ENCODE results near the gene ASAP3. TPM values are rescaled to one million over a fixed set of nuclear protein-coding genes. Genes with fewer than 3 reads are reported as not detected.

Gene ASAP3
- total and polyA plus RNA-seq, 9 of the 15 experiments (the other 6 are each of a cell fraction or from before 2014, with no cell fraction given) = 1.7 to 31.2 (median 17.4) TPM

DNA sequence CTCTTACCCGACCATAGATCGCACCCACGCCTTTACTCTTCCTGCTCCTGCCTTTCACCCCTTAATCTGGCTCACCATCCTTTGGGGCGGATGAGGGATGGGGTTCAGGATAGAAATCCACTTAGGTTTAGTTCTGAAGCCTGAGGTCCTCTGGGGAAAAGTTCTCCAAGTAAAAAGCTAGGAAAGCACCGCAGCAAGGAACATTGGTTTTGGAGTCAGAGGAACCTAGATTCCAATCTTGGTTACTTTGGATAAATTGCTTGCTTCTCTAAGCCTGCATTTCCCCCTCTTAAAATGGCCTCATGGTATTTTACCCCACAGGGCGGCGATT, 988 bp upstream of the ASAP3 start (continued):
- TF ChIP-seq TCFL5 (CRISPR knock-in tag; conservative IDR thresholded peaks at IDR 0.05) (no peak), MEF2D (tag; conservative IDR thresholded peaks at IDR 0.05; ENCODE audit: low read depth) (0 out of 2 replicates have a peak, but pooled peaks have one; percentile 27), NR4A1 (CRISPR knock-in tag; IDR thresholded peaks at IDR 0.05) (no peak), NR4A1 (tag; IDR thresholded peaks at IDR 0.05) (0 out of 2 replicates have a peak, but pooled peaks have one; percentile 39), ZNF778 (CRISPR knock-in tag; IDR thresholded peaks at IDR 0.05) (no peak), GATAD2A (IDR thresholded peaks at IDR 0.05) (no peak), ZBTB17 (CRISPR knock-in tag; IDR thresholded peaks at IDR 0.05) (no peak), ZNF263 (CRISPR knock-in tag; IDR thresholded peaks at IDR 0.05; ENCODE audit: borderline replicate concordance) (no peak), KDM4B (IDR thresholded peaks at IDR 0.05; ENCODE audit: borderline replicate concordance in 2 of 2, low read depth in 1 of 2) (no peak), ZNF324 (CRISPR knock-in tag; IDR thresholded peaks at IDR 0.05) (no peak), PHB (CRISPR knock-in tag; IDR thresholded peaks at IDR 0.05) (no peak), HDAC2 (IDR thresholded peaks at IDR 0.05) (peak; percentile 6; the same call in 1 of the 2 replicates), PRPF4 (IDR thresholded peaks at IDR 0.05; ENCODE audit: insufficient read depth, low read depth, low read length, poor library complexity, severe bottlenecking) (no peak), SLC30A9 (CRISPR knock-in tag; IDR thresholded peaks at IDR 0.05) (0 out of 2 replicates have a peak, but pooled peaks have one; percentile 16), TAF15 (IDR thresholded peaks at IDR 0.05; ENCODE audit: low read depth, low read length) (no peak), MTA1 (IDR thresholded peaks at IDR 0.05; ENCODE audit: borderline replicate concordance) (no peak)
- TF ChIP-seq, protein P1, sequence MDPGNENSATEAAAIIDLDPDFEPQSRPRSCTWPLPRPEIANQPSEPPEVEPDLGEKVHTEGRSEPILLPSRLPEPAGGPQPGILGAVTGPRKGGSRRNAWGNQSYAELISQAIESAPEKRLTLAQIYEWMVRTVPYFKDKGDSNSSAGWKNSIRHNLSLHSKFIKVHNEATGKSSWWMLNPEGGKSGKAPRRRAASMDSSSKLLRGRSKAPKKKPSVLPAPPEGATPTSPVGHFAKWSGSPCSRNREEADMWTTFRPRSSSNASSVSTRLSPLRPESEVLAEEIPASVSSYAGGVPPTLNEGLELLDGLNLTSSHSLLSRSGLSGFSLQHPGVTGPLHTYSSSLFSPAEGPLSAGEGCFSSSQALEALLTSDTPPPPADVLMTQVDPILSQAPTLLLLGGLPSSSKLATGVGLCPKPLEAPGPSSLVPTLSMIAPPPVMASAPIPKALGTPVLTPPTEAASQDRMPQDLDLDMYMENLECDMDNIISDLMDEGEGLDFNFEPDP (CRISPR knock-in tag; IDR thresholded peaks at IDR 0.05) = no peak
- TF ChIP-seq, protein P2, sequence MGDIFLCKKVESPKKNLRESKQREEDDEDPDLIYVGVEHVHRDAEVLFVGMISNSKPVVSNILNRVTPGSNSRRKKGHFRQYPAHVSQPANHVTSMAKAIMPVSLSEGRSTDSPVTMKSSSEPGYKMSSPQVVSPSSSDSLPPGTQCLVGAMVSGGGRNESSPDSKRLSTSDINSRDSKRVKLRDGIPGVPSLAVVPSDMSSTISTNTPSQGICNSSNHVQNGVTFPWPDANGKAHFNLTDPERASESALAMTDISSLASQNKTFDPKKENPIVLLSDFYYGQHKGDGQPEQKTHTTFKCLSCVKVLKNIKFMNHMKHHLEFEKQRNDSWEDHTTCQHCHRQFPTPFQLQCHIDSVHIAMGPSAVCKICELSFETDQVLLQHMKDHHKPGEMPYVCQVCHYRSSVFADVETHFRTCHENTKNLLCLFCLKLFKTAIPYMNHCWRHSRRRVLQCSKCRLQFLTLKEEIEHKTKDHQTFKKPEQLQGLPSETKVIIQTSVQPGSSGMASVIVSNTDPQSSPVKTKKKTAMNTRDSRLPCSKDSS (IDR thresholded peaks at IDR 0.05; ENCODE audit: low read depth, partially characterized antibody) = no peak
- TF ChIP-seq, protein P3, sequence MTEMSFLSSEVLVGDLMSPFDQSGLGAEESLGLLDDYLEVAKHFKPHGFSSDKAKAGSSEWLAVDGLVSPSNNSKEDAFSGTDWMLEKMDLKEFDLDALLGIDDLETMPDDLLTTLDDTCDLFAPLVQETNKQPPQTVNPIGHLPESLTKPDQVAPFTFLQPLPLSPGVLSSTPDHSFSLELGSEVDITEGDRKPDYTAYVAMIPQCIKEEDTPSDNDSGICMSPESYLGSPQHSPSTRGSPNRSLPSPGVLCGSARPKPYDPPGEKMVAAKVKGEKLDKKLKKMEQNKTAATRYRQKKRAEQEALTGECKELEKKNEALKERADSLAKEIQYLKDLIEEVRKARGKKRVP (CRISPR knock-in tag; IDR thresholded peaks at IDR 0.05) = no peak
- TF ChIP-seq, protein P4, sequence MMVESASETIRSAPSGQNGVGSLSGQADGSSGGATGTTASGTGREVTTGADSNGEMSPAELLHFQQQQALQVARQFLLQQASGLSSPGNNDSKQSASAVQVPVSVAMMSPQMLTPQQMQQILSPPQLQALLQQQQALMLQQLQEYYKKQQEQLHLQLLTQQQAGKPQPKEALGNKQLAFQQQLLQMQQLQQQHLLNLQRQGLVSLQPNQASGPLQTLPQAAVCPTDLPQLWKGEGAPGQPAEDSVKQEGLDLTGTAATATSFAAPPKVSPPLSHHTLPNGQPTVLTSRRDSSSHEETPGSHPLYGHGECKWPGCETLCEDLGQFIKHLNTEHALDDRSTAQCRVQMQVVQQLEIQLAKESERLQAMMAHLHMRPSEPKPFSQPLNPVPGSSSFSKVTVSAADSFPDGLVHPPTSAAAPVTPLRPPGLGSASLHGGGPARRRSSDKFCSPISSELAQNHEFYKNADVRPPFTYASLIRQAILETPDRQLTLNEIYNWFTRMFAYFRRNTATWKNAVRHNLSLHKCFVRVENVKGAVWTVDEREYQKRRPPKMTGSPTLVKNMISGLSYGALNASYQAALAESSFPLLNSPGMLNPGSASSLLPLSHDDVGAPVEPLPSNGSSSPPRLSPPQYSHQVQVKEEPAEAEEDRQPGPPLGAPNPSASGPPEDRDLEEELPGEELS (CRISPR knock-in tag; IDR thresholded peaks at IDR 0.05; ENCODE audit: borderline replicate concordance) = no peak
- TF ChIP-seq, protein P5, sequence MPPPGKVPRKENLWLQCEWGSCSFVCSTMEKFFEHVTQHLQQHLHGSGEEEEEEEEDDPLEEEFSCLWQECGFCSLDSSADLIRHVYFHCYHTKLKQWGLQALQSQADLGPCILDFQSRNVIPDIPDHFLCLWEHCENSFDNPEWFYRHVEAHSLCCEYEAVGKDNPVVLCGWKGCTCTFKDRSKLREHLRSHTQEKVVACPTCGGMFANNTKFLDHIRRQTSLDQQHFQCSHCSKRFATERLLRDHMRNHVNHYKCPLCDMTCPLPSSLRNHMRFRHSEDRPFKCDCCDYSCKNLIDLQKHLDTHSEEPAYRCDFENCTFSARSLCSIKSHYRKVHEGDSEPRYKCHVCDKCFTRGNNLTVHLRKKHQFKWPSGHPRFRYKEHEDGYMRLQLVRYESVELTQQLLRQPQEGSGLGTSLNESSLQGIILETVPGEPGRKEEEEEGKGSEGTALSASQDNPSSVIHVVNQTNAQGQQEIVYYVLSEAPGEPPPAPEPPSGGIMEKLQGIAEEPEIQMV (tag; conservative IDR thresholded peaks at IDR 0.05; ENCODE audit: low read depth) = no peak
